Measurements from ENCODE around the gene ENDOG.
"Not testable (repeated sequence)": the region's sequence is repeated elsewhere in the genome, so short reads cannot be mapped to it uniquely, and the experiment has no call there.

Gene ENDOG

GRCh38 chr9:128870128-128870940 lies 52.0 kb downstream of the ENDOG start:
- DNase-seq: no peak

- not testable (repeated sequence) for DNase-seq
Measured at GRCh38 chr9:128870941-128871265, 52.6 kb downstream of the ENDOG start.

All from activated effector memory CD4-positive, alpha-beta T cell treated with Interleukin-2 at 50 U/mL for 16 hours (primary cell).